WTC11 (cell line): ENCODE data around the gene AKT3. TPM values are rescaled to one million over a fixed set of nuclear protein-coding genes. Genes with fewer than 3 reads are reported as not detected.
A peak's percentile ranks its signal among the peaks of the same experiment; 100 is the strongest.

Source experiments
- ATAC-seq: fragments of 200-7000 bp; cut with Tn5 transposase; 2 replicates; pipeline ENCODE4 v1.10.0; 2021; ENCODE audit warnings: mild to moderate bottlenecking, moderate library complexity
- CTCF ChIA-PET: fragments of 300-600 bp; sonication (Branson Sonifier 250); formaldehyde crosslinking; loops from one replicate; lab custom pipeline; 2021; ENCODE audit warnings: antibody characterized with exemption; lab: Charles Lee
- POLR2A ChIA-PET: fragments of 350-600 bp; sonication (Branson Sonifier 250); formaldehyde crosslinking; loops from one replicate; lab custom pipeline; 2021; ENCODE audit warnings: antibody characterized with exemption; lab: Charles Lee
- DNase-seq: peaks from one replicate; pipeline ENCODE4 v3.0.0; 2021; ENCODE audit warnings: low spot score
- H3K27ac Mint-ChIP-seq: 2 replicates; pipeline ENCODE4 v1.8.0; 2021; ENCODE audit warnings: mixed read lengths
- H3K27me3 Mint-ChIP-seq: 2 replicates; pipeline ENCODE4 v1.8.0; 2021; ENCODE audit warnings: low read depth, mild to moderate bottlenecking, moderate library complexity, mixed read lengths
- H3K36me3 Mint-ChIP-seq: 2 replicates; pipeline ENCODE4 v1.8.0; 2021; ENCODE audit warnings: mixed read lengths
- H3K4me1 Mint-ChIP-seq: 2 replicates; pipeline ENCODE4 v1.8.0; 2022; ENCODE audit warnings: mixed read lengths
- H3K4me3 Mint-ChIP-seq: 2 replicates; pipeline ENCODE4 v1.8.0; 2021; ENCODE audit warnings: mild to moderate bottlenecking, moderate library complexity, mixed read lengths
- H3K9me3 Mint-ChIP-seq: 2 replicates; pipeline ENCODE4 v1.8.0; 2021; ENCODE audit warnings: mixed read lengths
- CREM ChIP-seq: sonication (generic); formaldehyde crosslinking; IDR thresholded peaks from 2 replicates; pipeline ENCODE4 v1.8.1; 2022; ENCODE audit warnings: mild to moderate bottlenecking, missing genetic modification reagents, moderate library complexity
- ESRRA ChIP-seq: sonication (generic); formaldehyde crosslinking; IDR thresholded peaks from 2 replicates; pipeline ENCODE4 v1.8.1; 2022; ENCODE audit warnings: mild to moderate bottlenecking, missing genetic modification reagents, borderline replicate concordance
- FOXK1 ChIP-seq: sonication (generic); formaldehyde crosslinking; IDR thresholded peaks from 2 replicates; pipeline ENCODE4 v1.8.0; 2022; ENCODE audit warnings: mild to moderate bottlenecking, moderate library complexity, missing genetic modification reagents
- GRHL2 ChIP-seq: fragments of 250-450 bp; sonication (Bioruptor Pico); IDR thresholded peaks from 2 replicates; pipeline ENCODE4 v1.8.0; 2022; ENCODE audit warnings: mild to moderate bottlenecking, moderate library complexity; ENCODE audit not compliant: insufficient replicate concordance, severe bottlenecking
- NR3C1 ChIP-seq: sonication (generic); formaldehyde crosslinking; conservative IDR thresholded peaks from 2 replicates; pipeline ENCODE4 v1.8.1; 2023; ENCODE audit warnings: low read depth, mild to moderate bottlenecking, missing genetic modification reagents
- RELA ChIP-seq: sonication (generic); formaldehyde crosslinking; IDR thresholded peaks from 2 replicates; pipeline ENCODE4 v1.8.1; 2022; ENCODE audit warnings: missing genetic modification reagents, mild to moderate bottlenecking, borderline replicate concordance
- TP53 ChIP-seq: sonication (generic); formaldehyde crosslinking; IDR thresholded peaks from 2 replicates; pipeline ENCODE4 v1.8.1; 2023; ENCODE audit warnings: mild to moderate bottlenecking, missing genetic modification reagents
- ZBTB21 ChIP-seq: sonication (generic); formaldehyde crosslinking; IDR thresholded peaks from 2 replicates; pipeline ENCODE4 v1.8.1; 2023; ENCODE audit warnings: mild to moderate bottlenecking, missing genetic modification reagents, borderline replicate concordance
- ZNF219 ChIP-seq: sonication (generic); formaldehyde crosslinking; IDR thresholded peaks from 2 replicates; pipeline ENCODE4 v1.8.0; 2023; ENCODE audit warnings: missing genetic modification reagents, mild to moderate bottlenecking, borderline replicate concordance
- ZNF423 ChIP-seq: fragments of 250-450 bp; sonication (Bioruptor Pico); IDR thresholded peaks from 2 replicates; pipeline ENCODE4 v2.1.2; 2022; ENCODE audit warnings: mild to moderate bottlenecking, moderate library complexity
- total RNA-seq: library from RNA; stranded (reverse); gene quantifications from 3 replicates; pipeline ENCODE4 v1.2.3, GENCODE V29; 2021
- TF ChIP-seq, protein P1 (sequence below): sonication (generic); formaldehyde crosslinking; IDR thresholded peaks from 2 replicates; pipeline ENCODE4 v1.8.0; 2023; ENCODE audit warnings: mild to moderate bottlenecking, missing genetic modification reagents
- TF ChIP-seq, protein P2 (sequence below): sonication (generic); formaldehyde crosslinking; IDR thresholded peaks from 2 replicates; pipeline ENCODE4 v1.8.1; 2023; ENCODE audit warnings: mild to moderate bottlenecking, moderate library complexity, missing genetic modification reagents
- TF ChIP-seq, protein P3 (sequence below): fragments of 250-450 bp; sonication (Bioruptor Pico); conservative IDR thresholded peaks from 2 replicates; pipeline ENCODE4 v1.9.0; 2021; ENCODE audit warnings: mild to moderate bottlenecking
- TF ChIP-seq, protein P4 (sequence below): sonication (generic); formaldehyde crosslinking; IDR thresholded peaks from 2 replicates; pipeline ENCODE4 v1.8.1; 2023; ENCODE audit warnings: mild to moderate bottlenecking, missing genetic modification reagents, moderate library complexity
- TF ChIP-seq, protein P5 (sequence below): sonication (generic); formaldehyde crosslinking; IDR thresholded peaks from 2 replicates; pipeline ENCODE4 v1.8.1; 2023; ENCODE audit warnings: mild to moderate bottlenecking, missing genetic modification reagents, borderline replicate concordance
- TF ChIP-seq, protein P6 (sequence below): sonication (generic); formaldehyde crosslinking; IDR thresholded peaks from 2 replicates; pipeline ENCODE4 v1.8.0; 2022; ENCODE audit warnings: mild to moderate bottlenecking, missing genetic modification reagents
- TF ChIP-seq, protein P7 (sequence below): sonication (generic); formaldehyde crosslinking; IDR thresholded peaks from 2 replicates; pipeline ENCODE4 v1.8.0; 2022; ENCODE audit warnings: mild to moderate bottlenecking, missing genetic modification reagents
- TF ChIP-seq, protein P8 (sequence below): fragments of 250-450 bp; sonication (Bioruptor Pico); IDR thresholded peaks from 2 replicates; pipeline ENCODE4 v2.1.2; 2022; ENCODE audit warnings: mild to moderate bottlenecking, moderate library complexity

AKT3 gene
- total RNA-seq, 1 experiment from 2014 or later = 38.5 TPM

DNA sequence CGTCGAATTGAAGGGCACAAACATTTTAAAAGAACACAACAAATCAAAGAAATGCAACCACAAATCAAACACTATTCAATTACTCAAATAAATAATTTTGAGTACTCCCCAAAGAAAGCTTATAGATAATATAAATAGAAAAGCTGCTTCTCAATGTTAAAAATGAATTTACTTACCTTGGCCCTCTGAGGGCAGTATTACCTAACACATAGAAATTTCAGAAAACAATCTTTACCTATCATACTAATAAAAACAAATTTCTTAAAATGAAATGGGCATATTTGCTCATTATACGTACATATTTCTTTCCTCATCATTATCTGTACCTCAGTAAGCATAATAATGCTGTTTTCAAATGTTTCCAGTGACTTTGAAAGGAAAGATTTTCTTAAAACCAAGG lies 141.8 kb downstream of the AKT3 start:
- Mint-ChIP-seq H3K36me3 (no peaks in the 10 kb centered on the region), H3K27ac (no peak overlapping the region), H3K4me1 (peaks cover 51% of the 10 kb centered on the region), H3K27me3 (no peaks in the 10 kb centered on the region), H3K4me3 (no peak overlapping the region), H3K9me3 (no peaks in the 10 kb centered on the region)
- TF ChIP-seq CREM (CRISPR knock-in tag) = no peak
- TF ChIP-seq, protein P1, sequence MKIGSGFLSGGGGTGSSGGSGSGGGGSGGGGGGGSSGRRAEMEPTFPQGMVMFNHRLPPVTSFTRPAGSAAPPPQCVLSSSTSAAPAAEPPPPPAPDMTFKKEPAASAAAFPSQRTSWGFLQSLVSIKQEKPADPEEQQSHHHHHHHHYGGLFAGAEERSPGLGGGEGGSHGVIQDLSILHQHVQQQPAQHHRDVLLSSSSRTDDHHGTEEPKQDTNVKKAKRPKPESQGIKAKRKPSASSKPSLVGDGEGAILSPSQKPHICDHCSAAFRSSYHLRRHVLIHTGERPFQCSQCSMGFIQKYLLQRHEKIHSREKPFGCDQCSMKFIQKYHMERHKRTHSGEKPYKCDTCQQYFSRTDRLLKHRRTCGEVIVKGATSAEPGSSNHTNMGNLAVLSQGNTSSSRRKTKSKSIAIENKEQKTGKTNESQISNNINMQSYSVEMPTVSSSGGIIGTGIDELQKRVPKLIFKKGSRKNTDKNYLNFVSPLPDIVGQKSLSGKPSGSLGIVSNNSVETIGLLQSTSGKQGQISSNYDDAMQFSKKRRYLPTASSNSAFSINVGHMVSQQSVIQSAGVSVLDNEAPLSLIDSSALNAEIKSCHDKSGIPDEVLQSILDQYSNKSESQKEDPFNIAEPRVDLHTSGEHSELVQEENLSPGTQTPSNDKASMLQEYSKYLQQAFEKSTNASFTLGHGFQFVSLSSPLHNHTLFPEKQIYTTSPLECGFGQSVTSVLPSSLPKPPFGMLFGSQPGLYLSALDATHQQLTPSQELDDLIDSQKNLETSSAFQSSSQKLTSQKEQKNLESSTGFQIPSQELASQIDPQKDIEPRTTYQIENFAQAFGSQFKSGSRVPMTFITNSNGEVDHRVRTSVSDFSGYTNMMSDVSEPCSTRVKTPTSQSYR (CRISPR knock-in tag) = no peak
- TF ChIP-seq, protein P2, sequence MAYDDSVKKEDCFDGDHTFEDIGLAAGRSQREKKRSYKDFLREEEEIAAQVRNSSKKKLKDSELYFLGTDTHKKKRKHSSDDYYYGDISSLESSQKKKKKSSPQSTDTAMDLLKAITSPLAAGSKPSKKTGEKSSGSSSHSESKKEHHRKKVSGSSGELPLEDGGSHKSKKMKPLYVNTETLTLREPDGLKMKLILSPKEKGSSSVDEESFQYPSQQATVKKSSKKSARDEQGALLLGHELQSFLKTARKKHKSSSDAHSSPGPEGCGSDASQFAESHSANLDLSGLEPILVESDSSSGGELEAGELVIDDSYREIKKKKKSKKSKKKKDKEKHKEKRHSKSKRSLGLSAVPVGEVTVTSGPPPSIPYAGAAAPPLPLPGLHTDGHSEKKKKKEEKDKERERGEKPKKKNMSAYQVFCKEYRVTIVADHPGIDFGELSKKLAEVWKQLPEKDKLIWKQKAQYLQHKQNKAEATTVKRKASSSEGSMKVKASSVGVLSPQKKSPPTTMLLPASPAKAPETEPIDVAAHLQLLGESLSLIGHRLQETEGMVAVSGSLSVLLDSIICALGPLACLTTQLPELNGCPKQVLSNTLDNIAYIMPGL (CRISPR knock-in tag) = no peak
- TF ChIP-seq GRHL2 (CRISPR knock-in tag) = no peak
- no peak for TF ChIP-seq TP53 (CRISPR knock-in tag)
- no peak for TF ChIP-seq NR3C1 (CRISPR knock-in tag)
- TF ChIP-seq, protein P3, sequence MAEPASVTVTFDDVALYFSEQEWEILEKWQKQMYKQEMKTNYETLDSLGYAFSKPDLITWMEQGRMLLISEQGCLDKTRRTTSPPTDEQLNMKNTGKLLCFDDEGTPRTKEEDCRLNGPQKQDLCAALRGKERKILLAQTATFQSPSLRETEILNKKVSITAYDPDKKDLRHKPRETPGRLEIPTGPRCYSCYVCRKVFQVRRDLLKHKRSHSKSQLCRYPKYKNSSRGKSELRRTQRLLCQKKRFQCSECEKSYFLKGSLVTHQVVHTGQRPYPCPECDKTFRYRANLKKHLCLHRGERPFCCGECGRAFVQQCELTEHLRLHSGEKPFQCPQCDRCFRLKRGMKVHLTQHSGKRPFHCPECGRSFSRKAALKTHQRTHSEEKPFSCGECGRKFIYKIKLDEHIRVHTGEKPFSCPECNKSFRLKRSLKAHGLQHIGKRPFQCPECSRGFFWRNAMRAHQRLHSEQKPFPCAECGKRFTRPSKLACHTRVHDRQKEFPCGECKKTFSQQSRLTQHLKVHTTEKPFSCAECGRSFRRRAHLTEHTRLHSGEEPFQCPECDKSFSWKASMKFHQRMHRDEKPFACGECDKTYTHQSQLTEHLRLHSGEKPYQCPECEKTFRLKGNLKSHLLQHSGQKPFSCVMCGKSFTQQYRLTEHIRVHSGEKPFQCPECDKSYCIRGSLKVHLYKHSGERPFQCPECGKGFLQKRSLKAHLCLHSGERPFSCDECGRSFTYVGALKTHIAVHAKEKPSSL (CRISPR knock-in tag) = no peak
- TF ChIP-seq RELA (CRISPR knock-in tag) = no peak
- no peak for DNase-seq
- ChIA-PET POLR2A (no interaction called here), CTCF (interaction anchor here (0.6 to 1.0 kb wide), 4 partner anchors 23 to 236 kb away, joined by 3 to 8 read pairs (median 4); no protein-coding TSS in a partner anchor)
- no peak for ATAC-seq

DNA sequence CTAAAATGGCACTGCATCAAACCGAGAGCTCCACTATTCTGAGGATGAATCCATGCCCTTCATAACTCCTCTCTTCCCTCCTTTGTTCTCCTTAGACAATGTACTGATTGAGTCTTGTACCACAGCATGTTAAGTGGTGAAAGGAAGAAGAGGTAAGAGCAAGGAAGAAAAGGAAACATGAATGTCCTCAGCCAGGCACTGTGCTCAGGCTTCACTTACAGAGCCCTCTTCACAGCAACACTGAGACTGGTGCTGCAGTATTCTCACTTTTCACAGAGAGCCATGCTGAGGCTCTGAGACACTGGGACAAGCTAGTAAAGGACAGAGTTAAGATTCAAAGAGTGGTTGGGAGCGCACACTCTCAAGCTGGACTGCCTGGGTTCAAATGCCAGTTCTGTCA lies 143.5 kb downstream of the AKT3 start:
- POLR2A ChIA-PET = no interaction called here
- peaks cover 41% of the 10 kb centered on the region for H3K4me1 Mint-ChIP-seq
- H3K27me3 Mint-ChIP-seq = no peaks in the 10 kb centered on the region
- H3K27ac Mint-ChIP-seq = peak overlapping the region; percentile 37
- DNase-seq = no peak
- CTCF ChIA-PET = interaction anchor here (0.6 to 1.4 kb wide), 5 partner anchors 18 to 341 kb away, joined by 3 to 5 read pairs (median 4); no protein-coding TSS in a partner anchor
- no peak overlapping the region for H3K4me3 Mint-ChIP-seq
- H3K9me3 Mint-ChIP-seq = no peaks in the 10 kb centered on the region
- no peaks in the 10 kb centered on the region for H3K36me3 Mint-ChIP-seq
- ATAC-seq = peak; percentile 52
- no peak for TF ChIP-seq ESRRA (CRISPR knock-in tag)
- no peak for TF ChIP-seq ZNF219 (CRISPR knock-in tag)
- TF ChIP-seq, protein P4, sequence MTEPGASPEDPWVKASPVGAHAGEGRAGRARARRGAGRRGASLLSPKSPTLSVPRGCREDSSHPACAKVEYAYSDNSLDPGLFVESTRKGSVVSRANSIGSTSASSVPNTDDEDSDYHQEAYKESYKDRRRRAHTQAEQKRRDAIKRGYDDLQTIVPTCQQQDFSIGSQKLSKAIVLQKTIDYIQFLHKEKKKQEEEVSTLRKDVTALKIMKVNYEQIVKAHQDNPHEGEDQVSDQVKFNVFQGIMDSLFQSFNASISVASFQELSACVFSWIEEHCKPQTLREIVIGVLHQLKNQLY (CRISPR knock-in tag) = no peak
- TF ChIP-seq, protein P5, sequence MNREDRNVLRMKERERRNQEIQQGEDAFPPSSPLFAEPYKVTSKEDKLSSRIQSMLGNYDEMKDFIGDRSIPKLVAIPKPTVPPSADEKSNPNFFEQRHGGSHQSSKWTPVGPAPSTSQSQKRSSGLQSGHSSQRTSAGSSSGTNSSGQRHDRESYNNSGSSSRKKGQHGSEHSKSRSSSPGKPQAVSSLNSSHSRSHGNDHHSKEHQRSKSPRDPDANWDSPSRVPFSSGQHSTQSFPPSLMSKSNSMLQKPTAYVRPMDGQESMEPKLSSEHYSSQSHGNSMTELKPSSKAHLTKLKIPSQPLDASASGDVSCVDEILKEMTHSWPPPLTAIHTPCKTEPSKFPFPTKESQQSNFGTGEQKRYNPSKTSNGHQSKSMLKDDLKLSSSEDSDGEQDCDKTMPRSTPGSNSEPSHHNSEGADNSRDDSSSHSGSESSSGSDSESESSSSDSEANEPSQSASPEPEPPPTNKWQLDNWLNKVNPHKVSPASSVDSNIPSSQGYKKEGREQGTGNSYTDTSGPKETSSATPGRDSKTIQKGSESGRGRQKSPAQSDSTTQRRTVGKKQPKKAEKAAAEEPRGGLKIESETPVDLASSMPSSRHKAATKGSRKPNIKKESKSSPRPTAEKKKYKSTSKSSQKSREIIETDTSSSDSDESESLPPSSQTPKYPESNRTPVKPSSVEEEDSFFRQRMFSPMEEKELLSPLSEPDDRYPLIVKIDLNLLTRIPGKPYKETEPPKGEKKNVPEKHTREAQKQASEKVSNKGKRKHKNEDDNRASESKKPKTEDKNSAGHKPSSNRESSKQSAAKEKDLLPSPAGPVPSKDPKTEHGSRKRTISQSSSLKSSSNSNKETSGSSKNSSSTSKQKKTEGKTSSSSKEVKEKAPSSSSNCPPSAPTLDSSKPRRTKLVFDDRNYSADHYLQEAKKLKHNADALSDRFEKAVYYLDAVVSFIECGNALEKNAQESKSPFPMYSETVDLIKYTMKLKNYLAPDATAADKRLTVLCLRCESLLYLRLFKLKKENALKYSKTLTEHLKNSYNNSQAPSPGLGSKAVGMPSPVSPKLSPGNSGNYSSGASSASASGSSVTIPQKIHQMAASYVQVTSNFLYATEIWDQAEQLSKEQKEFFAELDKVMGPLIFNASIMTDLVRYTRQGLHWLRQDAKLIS = no peak
- TF ChIP-seq, protein P6, sequence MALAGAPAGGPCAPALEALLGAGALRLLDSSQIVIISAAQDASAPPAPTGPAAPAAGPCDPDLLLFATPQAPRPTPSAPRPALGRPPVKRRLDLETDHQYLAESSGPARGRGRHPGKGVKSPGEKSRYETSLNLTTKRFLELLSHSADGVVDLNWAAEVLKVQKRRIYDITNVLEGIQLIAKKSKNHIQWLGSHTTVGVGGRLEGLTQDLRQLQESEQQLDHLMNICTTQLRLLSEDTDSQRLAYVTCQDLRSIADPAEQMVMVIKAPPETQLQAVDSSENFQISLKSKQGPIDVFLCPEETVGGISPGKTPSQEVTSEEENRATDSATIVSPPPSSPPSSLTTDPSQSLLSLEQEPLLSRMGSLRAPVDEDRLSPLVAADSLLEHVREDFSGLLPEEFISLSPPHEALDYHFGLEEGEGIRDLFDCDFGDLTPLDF (CRISPR knock-in tag) = no peak
- TF ChIP-seq CREM (CRISPR knock-in tag) = no peak
- TF ChIP-seq ZNF423 = no peak
- TF ChIP-seq, protein P7, sequence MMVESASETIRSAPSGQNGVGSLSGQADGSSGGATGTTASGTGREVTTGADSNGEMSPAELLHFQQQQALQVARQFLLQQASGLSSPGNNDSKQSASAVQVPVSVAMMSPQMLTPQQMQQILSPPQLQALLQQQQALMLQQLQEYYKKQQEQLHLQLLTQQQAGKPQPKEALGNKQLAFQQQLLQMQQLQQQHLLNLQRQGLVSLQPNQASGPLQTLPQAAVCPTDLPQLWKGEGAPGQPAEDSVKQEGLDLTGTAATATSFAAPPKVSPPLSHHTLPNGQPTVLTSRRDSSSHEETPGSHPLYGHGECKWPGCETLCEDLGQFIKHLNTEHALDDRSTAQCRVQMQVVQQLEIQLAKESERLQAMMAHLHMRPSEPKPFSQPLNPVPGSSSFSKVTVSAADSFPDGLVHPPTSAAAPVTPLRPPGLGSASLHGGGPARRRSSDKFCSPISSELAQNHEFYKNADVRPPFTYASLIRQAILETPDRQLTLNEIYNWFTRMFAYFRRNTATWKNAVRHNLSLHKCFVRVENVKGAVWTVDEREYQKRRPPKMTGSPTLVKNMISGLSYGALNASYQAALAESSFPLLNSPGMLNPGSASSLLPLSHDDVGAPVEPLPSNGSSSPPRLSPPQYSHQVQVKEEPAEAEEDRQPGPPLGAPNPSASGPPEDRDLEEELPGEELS = no peak
- TF ChIP-seq, protein P8, sequence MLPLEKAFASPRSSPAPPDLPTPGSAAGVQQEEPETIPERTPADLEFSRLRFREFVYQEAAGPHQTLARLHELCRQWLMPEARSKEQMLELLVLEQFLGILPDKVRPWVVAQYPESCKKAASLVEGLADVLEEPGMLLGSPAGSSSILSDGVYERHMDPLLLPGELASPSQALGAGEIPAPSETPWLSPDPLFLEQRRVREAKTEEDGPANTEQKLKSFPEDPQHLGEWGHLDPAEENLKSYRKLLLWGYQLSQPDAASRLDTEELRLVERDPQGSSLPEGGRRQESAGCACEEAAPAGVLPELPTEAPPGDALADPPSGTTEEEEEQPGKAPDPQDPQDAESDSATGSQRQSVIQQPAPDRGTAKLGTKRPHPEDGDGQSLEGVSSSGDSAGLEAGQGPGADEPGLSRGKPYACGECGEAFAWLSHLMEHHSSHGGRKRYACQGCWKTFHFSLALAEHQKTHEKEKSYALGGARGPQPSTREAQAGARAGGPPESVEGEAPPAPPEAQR (CRISPR knock-in tag) = no peak
- TF ChIP-seq FOXK1 (CRISPR knock-in tag) = no peak
- TF ChIP-seq ZBTB21 = no peak
